Testis (tissue), 3 donors: ENCODE data around the gene WIPF2. TPM values are rescaled to one million over a fixed set of nuclear protein-coding genes. Genes with fewer than 3 reads are reported as not detected.

Experiments
- DNase-seq: peaks from one replicate; pipeline ENCODE4 v3.0.0-alpha.2; 2019
- H3K27ac ChIP-seq, 2 donors: fragments of 200-600 bp; sonication (generic); one replicate each; pipeline ENCODE4 v1.5.1; 2019
- H3K27me3 ChIP-seq: fragments of 200-600 bp; sonication (generic); one replicate; pipeline ENCODE4 v1.5.1; 2019
- H3K36me3 ChIP-seq: fragments of 200-600 bp; sonication (generic); one replicate; pipeline ENCODE4 v1.5.1; 2017; ENCODE audit warnings: low read depth; ENCODE audit errors: missing control alignments
- H3K4me1 ChIP-seq: fragments of 200-600 bp; sonication (generic); one replicate; pipeline ENCODE4 v1.5.1; 2019
- H3K4me3 ChIP-seq, 2 donors: fragments of 200-600 bp; sonication (generic); one replicate each; pipeline ENCODE4 v1.5.1; 2017 to 2019
- H3K9me3 ChIP-seq: fragments of 200-600 bp; sonication (generic); one replicate; pipeline ENCODE4 v1.5.1; 2017
- CTCF ChIP-seq, 3 experiments: fragments of 450-650 bp in 2 of 3; fragments of 200-600 bp in 1 of 3; sonication (generic) in 1 of 3; IDR thresholded peaks; one replicate each; pipeline ENCODE4 v1.5.1; 2016 to 2019; ENCODE audit warnings: antibody characterized with exemption in 3 of 3, mild to moderate bottlenecking in 2 of 3, moderate library complexity in 1 of 3
- POLR2A ChIP-seq: fragments of 450-650 bp; IDR thresholded peaks from one replicate; pipeline ENCODE4 v1.6.1; 2017; ENCODE audit warnings: antibody characterized with exemption, mild to moderate bottlenecking, moderate library complexity
- WGBS, 2 donors: methylation state at CpG; one replicate each; pipeline ENCODE4 v1.1.5; 2018; 5-methylcytosine and 5-hydroxymethylcytosine counted together
- intact Hi-C: fragments of 100-400 bp; cut with DNase I; formaldehyde crosslinking; loops from one replicate; pipeline ENCODE4 v1.15.1; 2023; ENCODE audit warnings: low total_unique reads
- polyA plus RNA-seq: library from polyadenylated mRNA; stranded (reverse); fragments of 350-450 nt; fragmentation: Illumina TruSeq; extraction: RNeasy Lipid Tissue Mini Kit (QIAGEN cat#74804); gene quantifications from one replicate; pipeline ENCODE4 v1.2.3, GENCODE V29; 2014; ENCODE audit warnings: low read depth, low replicate concordance; ENCODE audit not compliant: insufficient read depth
- total RNA-seq, 2 donors: library from RNA; depleted of rRNA; stranded (reverse); fragments of >200 nt; gene quantifications; one replicate each; pipeline ENCODE4 v1.2.3, GENCODE V29; 2016

WIPF2 gene
- total and polyA plus RNA-seq, 3 donors from 2014 or later, result 16.4 to 21.1 (median 20.1) TPM

- no peak overlapping the region for H3K27ac ChIP-seq
- 84 to 86% methylated on average over 20 to 21 of the region's 21 CpGs for WGBS, 2 donors
- H3K9me3 ChIP-seq, result no peaks in the 10 kb centered on the region
- TF ChIP-seq CTCF (IDR thresholded peaks at IDR 0.05) (no peak), POLR2A (no peak)
- H3K36me3 ChIP-seq, result no peaks in the 10 kb centered on the region
- H3K27me3 ChIP-seq, result no peaks in the 10 kb centered on the region
- H3K4me3 ChIP-seq, result no peak overlapping the region
- DNase-seq, result no peak
- H3K4me1 ChIP-seq, result no peaks in the 10 kb centered on the region
- intact Hi-C loops, result no loop called here
Observed at GRCh38 chr17:40264458-40265185, 45.5 kb downstream of the WIPF2 start.

GRCh38 chr17:40265337-40265736, 46.2 kb downstream of the WIPF2 start:
- Histone ChIP-seq H3K27ac (no peak overlapping the region), H3K9me3 (no peaks in the 10 kb centered on the region), H3K4me1 (no peaks in the 10 kb centered on the region), H3K4me3 (no peak overlapping the region), H3K27me3 (no peaks in the 10 kb centered on the region), H3K36me3 (no peaks in the 10 kb centered on the region)
- WGBS, 2 donors, result 73 to 80% methylated on average over 5 of the region's 5 CpGs
- TF ChIP-seq CTCF (IDR thresholded peaks at IDR 0.05) (no peak), POLR2A (no peak)
- intact Hi-C loops, result no loop called here
- no peak for DNase-seq

GRCh38 chr17:40266882-40267281, 47.8 kb downstream of the WIPF2 start:
- intact Hi-C loops, result no loop called here
- H3K27ac ChIP-seq, result no peak overlapping the region
- no peaks in the 10 kb centered on the region for H3K4me1 ChIP-seq
- no peaks in the 10 kb centered on the region for H3K27me3 ChIP-seq
- no peaks in the 10 kb centered on the region for H3K36me3 ChIP-seq
- no peak overlapping the region for H3K4me3 ChIP-seq
- TF ChIP-seq POLR2A (no peak), CTCF (IDR thresholded peaks at IDR 0.05) (no peak)
- no peak for DNase-seq
- 86 to 90% methylated on average over 6 of the region's 6 CpGs for WGBS, 2 donors
- no peaks in the 10 kb centered on the region for H3K9me3 ChIP-seq

GRCh38 chr17:40268141-40268712, 49.1 kb downstream of the WIPF2 start:
- H3K27ac ChIP-seq, result no peak overlapping the region
- intact Hi-C loops, result no loop called here
- H3K27me3 ChIP-seq, result no peaks in the 10 kb centered on the region
- H3K4me3 ChIP-seq, result no peak overlapping the region
- H3K4me1 ChIP-seq, result no peaks in the 10 kb centered on the region
- H3K36me3 ChIP-seq, result no peaks in the 10 kb centered on the region
- TF ChIP-seq CTCF (IDR thresholded peaks at IDR 0.05) (no peak), POLR2A (no peak)
- no peak for DNase-seq
- no peaks in the 10 kb centered on the region for H3K9me3 ChIP-seq
- 52 to 70% methylated on average over 2 of the region's 2 CpGs for WGBS, 2 donors

GRCh38 chr17:40278414-40278813, 59.3 kb downstream of the WIPF2 start:
- no peaks in the 10 kb centered on the region for H3K9me3 ChIP-seq

More at GRCh38 chr17:40278414-40278813, 59.3 kb downstream of the WIPF2 start:
- no peak for DNase-seq
- Histone ChIP-seq H3K4me1 (no peaks in the 10 kb centered on the region), H3K27me3 (no peaks in the 10 kb centered on the region), H3K27ac (no peak overlapping the region), H3K36me3 (no peaks in the 10 kb centered on the region), H3K4me3 (no peak overlapping the region)
- intact Hi-C loops, result no loop called here
- 100% methylated on average over 1 of the region's 1 CpG for WGBS, 2 donors
- TF ChIP-seq POLR2A, result no peak
